Renal cortex interstitium (tissue), 11 donors: ENCODE data around the gene ATP4B. TPM values are rescaled to one million over a fixed set of nuclear protein-coding genes. Genes with fewer than 3 reads are reported as not detected.

Experiments used
- DNase-seq, 11 donors: peaks; one replicate each; pipeline ENCODE4 v3.0.0-alpha.2; 2013; ENCODE audit warnings: low read depth in 9 of 11, low spot score in 4 of 11; ENCODE audit errors: extremely low read depth in 1 of 11
- polyA plus RNA-seq, 3 donors: library from polyadenylated mRNA; unstranded; fragments of 120-200 nt; gene quantifications; one replicate each; pipeline ENCODE4 v1.2.1, GENCODE V29; 2013; ENCODE audit not compliant: insufficient read length in 3 of 3

ATP4B gene
- polyA plus RNA-seq, 3 donors, result 0.20 to 0.89 (median 0.30) TPM

GRCh38 chr13:113659337-113659736 is 1.3 kb upstream of the ATP4B start:
- DNase-seq, result no peak

GRCh38 chr13:113658836-113659235 is 838 bp upstream of the ATP4B start:
- no peak for DNase-seq

GRCh38 chr13:113656831-113657671 is 947 bp downstream of the ATP4B start:
- no peak for DNase-seq

DNA sequence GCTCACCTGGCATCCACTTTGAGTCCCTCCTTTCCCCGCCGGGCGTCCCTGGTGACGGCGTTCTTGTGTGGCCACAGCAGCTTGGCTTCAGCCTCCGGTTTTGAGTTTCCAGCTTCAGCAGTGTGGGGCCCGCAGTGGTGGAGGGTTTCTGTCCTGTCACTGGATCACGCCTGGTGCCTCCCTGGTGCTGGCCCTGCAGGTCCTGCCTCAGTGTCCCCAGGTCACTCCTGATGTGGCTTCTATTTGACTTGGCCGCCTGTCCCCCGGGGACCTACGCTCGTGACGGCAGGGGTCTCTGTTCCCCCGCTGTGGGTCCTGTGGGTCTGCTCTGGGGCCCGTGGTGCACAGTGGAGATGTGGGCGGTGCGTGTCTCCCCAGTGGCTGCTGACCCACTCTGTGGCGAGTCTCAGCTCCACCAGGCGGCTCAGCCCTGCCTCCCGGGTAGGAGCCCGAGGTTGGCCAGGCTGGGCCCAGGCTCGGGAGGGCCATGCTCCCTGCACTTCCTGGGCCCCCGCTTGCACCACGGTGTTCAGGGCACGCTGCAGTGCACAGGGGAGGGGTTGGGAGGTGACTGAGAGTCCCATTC is 1.9 kb downstream of the ATP4B start:
- no peak for DNase-seq

GRCh38 chr13:113655346-113656002 is 2.5 kb downstream of the ATP4B start:
- DNase-seq, result peak in 1 of 11 donors; percentile 15

- no peak for DNase-seq
These were observed 3.2 kb downstream of the ATP4B start for GRCh38 chr13:113654591-113655345.

DNA sequence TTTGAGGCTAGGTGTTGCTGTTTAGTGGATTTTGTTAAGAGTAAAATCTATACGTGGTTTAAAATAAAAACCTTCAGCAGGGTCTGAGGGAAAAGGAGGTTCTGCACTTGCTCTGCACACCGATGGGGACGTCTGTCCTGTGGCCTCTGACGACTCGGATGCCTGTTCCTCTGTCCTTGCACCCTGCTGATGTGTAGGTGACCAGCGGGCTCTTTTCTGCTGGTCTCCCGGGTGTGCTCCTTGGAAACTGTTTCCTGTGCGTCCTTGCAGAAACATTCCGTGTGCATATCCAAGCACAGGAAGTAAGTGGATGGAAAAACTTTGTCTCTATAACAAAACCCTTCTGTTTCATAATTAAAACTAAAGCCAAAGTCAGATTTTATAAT is 3.8 kb downstream of the ATP4B start:
- DNase-seq, result no peak

- DNase-seq, result no peak
These were observed 4.5 kb downstream of the ATP4B start for GRCh38 chr13:113653264-113654174.

GRCh38 chr13:113652404-113653263 is 5.4 kb downstream of the ATP4B start:
- no peak for DNase-seq

- no peak for DNase-seq
These were observed 6.2 kb downstream of the ATP4B start for GRCh38 chr13:113651511-113652403.

DNA sequence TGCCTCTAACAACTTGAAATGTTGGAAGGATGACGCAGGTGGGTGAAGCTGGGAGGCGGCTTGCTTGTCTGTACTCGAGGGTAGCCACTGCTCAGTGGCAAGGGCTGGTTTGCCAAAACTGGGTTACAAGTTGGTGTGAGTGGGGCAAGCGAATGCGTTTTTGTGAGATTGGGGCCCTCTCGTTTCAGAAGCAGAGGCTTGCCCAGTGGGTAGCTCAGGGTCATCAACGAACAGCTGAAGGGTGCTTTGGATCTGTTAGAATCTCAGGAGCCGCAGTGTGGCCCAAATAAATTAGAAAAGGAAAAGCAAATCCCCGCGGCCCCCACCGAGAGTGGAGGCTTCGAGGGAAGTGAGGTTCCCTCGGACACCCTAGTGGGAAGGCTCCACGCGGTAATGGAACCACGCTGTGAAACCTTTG is 7.3 kb downstream of the ATP4B start:
- no peak for DNase-seq

GRCh38 chr13:113650275-113650674 is 7.7 kb downstream of the ATP4B start:
- DNase-seq, result no peak

GRCh38 chr13:113649212-113649611 is 8.8 kb downstream of the ATP4B start:
- DNase-seq, result no peak

DNA sequence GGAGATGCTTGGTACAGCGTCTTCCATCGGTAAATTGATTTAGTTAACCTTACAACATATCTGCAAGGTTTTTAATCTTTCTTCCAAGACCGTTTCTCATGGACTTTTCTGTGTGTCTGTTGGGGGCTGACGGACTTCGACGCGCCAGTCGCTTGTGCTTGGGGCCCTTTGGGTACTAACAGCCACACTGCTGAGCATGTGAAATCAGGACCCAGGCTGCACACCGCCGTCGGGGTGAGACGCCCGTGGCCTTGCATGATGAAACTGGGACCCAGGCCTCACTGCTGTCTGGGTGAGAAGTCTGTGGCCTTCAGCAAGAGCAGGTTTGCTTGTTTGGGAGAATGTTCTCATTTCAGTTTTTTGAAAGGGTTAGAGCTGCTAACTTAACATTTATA is 9.8 kb downstream of the ATP4B start:
- no peak for DNase-seq

DNA sequence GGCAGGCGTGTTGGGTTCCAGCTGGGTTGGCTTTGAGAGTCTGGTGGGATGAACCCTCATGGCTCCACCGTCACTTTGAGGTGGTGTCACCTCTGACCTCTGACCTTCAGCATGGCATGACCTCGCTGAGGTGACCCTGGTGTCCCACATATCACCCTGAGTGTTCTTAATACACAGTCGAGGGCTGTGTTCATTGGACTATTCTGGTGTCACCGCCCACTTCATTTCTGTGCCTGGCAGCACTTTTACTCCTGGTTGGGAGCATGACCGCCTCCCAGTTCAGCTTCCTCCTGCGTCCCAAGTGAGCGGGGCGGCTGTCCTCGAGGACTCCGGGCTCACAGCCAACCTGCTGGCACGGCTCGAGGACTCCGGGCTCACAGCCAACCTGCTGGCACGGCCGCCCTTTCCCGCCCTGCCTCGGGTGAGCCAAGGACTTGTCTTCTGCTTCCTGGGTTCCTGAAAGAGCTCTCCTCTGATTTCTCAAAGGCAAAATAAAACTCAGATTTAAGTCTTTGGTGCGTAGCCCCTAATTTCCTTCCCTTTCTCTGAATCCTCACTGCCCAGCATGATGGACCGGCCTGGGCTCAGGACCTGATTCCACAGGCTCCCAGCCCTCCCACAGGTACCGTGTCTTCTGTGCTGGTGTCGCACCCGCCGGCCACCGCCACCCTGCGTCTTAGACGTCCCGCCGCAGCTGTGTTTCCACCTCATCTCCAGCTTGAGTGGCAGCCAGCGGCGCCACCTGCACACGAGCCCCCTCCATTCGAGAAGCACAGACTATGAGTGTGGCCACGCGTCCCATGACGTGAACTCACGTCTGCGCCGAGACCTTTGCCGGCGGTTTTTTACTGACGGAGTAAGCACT is 10.4 kb downstream of the ATP4B start:
- peak in 3 of 11 donors; percentile 21 to 53 (median 25) for DNase-seq

DNA sequence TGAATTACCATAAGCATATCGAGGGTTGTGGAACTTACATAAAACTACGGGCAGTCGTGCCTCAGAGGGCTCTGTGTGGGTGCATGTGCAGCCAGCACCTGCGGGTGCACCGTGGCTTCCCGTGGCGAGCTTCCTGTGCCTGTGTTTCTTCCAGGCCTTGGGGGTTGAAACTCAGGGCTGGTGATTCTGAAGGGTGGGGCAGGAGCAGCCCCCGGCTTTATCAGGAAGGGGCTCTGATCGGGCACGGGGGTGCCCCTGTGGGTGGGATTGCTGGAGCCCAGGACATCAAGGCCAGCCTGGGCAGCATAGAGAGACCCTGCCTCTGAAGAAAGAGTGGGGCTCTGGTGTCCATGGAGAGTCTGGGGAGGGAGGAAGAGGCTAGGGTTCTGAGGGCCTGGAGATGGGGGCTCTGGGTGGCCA is 11.1 kb downstream of the ATP4B start:
- no peak for DNase-seq
